ENCODE results near the gene ENTR1.
"Not testable (repeated sequence)": the region's sequence is repeated elsewhere in the genome, so short reads cannot be mapped to it uniquely, and the experiment has no call there.

ENTR1 gene

GRCh38 chr9:136437839-136438547 lies 27.6 kb upstream of the ENTR1 start:
- no peak for DNase-seq

- DNase-seq: no peak
Measured at GRCh38 chr9:136437430-136437829, 27.0 kb upstream of the ENTR1 start.

- DNase-seq: no peak
Measured at GRCh38 chr9:136436055-136436634, 25.7 kb upstream of the ENTR1 start.

- no peak for DNase-seq
Measured at GRCh38 chr9:136434580-136435169, 24.3 kb upstream of the ENTR1 start.

- DNase-seq: no peak
Measured at GRCh38 chr9:136433849-136434579, 23.6 kb upstream of the ENTR1 start.

- no peak for DNase-seq
Measured at GRCh38 chr9:136433043-136433715, 22.8 kb upstream of the ENTR1 start.

GRCh38 chr9:136432591-136432990 lies 22.2 kb upstream of the ENTR1 start:
- DNase-seq: no peak

GRCh38 chr9:136431782-136432350 lies 21.5 kb upstream of the ENTR1 start:
- no peak for DNase-seq

GRCh38 chr9:136430588-136431234 lies 20.3 kb upstream of the ENTR1 start:
- no peak for DNase-seq

GRCh38 chr9:136429683-136430491 lies 19.5 kb upstream of the ENTR1 start:
- DNase-seq: no peak

- DNase-seq: no peak
Measured at GRCh38 chr9:136429075-136429628, 18.7 kb upstream of the ENTR1 start.

- DNase-seq: no peak
Measured at GRCh38 chr9:136426787-136427186, 16.4 kb upstream of the ENTR1 start.

GRCh38 chr9:136425367-136425766 lies 15.0 kb upstream of the ENTR1 start:
- DNase-seq: not testable (repeated sequence)

- DNase-seq: no peak
Measured at GRCh38 chr9:136424750-136425362, 14.4 kb upstream of the ENTR1 start.

- DNase-seq: no peak
Measured at GRCh38 chr9:136423432-136424146, 13.2 kb upstream of the ENTR1 start.

GRCh38 chr9:136422876-136423275 lies 12.5 kb upstream of the ENTR1 start:
- DNase-seq: no peak

GRCh38 chr9:136421791-136422190 lies 11.4 kb upstream of the ENTR1 start:
- no peak for DNase-seq

- no peak for DNase-seq
Measured at GRCh38 chr9:136419092-136419420, 8.6 kb upstream of the ENTR1 start.

GRCh38 chr9:136418182-136419091 lies 8.0 kb upstream of the ENTR1 start:
- DNase-seq: no peak

Data from activated naive CD4-positive, alpha-beta T cell (primary cell).